ENCODE data around the gene SEPTIN2.

DNA sequence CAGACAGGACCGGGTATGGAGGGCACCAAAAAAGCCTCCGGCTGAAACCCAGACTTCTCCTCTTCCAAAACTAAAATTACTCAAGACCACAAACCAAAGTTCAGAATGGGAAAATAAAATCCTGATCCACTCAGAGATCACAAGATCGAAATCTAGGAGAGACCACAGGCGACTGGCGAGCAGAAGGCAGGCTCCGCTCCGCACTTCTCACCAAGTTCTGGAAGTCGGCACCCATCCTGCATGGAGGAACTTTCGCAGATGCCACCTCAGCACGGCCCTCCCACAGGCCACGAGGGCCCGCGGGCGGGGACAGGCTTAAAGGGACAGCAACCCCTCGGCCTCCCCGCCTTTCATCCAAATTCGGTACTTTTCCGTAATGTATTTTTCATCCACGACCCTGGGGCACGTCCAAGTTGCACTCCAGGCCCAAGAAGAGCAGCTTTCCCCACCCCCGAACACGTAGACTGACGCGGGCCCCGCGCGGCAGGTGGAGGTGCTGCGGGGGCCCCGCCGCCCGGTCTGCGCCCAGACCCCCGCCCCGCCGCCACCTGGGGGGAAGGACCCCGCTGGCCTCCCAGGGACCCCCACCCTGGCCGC is 43.9 kb upstream of the SEPTIN2 start:
- TF ChIP-seq, protein P1, sequence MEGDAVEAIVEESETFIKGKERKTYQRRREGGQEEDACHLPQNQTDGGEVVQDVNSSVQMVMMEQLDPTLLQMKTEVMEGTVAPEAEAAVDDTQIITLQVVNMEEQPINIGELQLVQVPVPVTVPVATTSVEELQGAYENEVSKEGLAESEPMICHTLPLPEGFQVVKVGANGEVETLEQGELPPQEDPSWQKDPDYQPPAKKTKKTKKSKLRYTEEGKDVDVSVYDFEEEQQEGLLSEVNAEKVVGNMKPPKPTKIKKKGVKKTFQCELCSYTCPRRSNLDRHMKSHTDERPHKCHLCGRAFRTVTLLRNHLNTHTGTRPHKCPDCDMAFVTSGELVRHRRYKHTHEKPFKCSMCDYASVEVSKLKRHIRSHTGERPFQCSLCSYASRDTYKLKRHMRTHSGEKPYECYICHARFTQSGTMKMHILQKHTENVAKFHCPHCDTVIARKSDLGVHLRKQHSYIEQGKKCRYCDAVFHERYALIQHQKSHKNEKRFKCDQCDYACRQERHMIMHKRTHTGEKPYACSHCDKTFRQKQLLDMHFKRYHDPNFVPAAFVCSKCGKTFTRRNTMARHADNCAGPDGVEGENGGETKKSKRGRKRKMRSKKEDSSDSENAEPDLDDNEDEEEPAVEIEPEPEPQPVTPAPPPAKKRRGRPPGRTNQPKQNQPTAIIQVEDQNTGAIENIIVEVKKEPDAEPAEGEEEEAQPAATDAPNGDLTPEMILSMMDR (conservative IDR thresholded peaks at IDR 0.05; ENCODE audit: low read depth, low read length), result no peak
- TF ChIP-seq EZH2 (IDR thresholded peaks at IDR 0.05; ENCODE audit: borderline replicate concordance, low read depth, low read length, poor library complexity, severe bottlenecking), result no peak

Measured in A673 (cell line).